HCT116 (cell line): Measurements from ENCODE around the gene VGF. TPM values are rescaled to one million over a fixed set of nuclear protein-coding genes. Genes with fewer than 3 reads are reported as not detected.

Experiments
- ATAC-seq: fragments of 200-7000 bp; cut with Tn5 transposase; 2 replicates; pipeline ENCODE4 v1.9.1; 2020; ENCODE audit warnings: mild to moderate bottlenecking, moderate library complexity
- BruUV-seq: library from RNA; stranded (reverse); fragments of 400-500 nt; replicated peaks from 2 replicates; lab custom pipeline; 2021; lab: Mats Ljungman, UMichigan
- CTCF ChIA-PET: fragments of 300-600 bp; sonication (Branson Sonifier 250); formaldehyde crosslinking; loops from one replicate; lab custom pipeline; 2021; ENCODE audit warnings: antibody characterized with exemption; lab: Charles Lee
- POLR2A ChIA-PET: fragments of 300-600, 350-600 bp; sonication (Branson Sonifier 250); formaldehyde crosslinking; loops from one replicate; lab custom pipeline; 2021; ENCODE audit warnings: antibody characterized with exemption; lab: Charles Lee
- RAD21 ChIA-PET, 2 experiments: fragments of 300-600 bp; sonication (Branson Sonifier 250); formaldehyde crosslinking; loops; one replicate each; lab custom pipeline; 2023; ENCODE audit warnings: low total read pairs in 2 of 2; ENCODE audit not compliant: uncharacterized antibody in 2 of 2, unreplicated experiment in 2 of 2, low non-redundant PET in 1 of 2; lab: Charles Lee
- DNase-seq: peaks from one replicate; pipeline ENCODE4 v3.0.0-alpha.2; 2010; ENCODE audit warnings: low read depth, low spot score
- H2AFZ ChIP-seq: fragments of 200-600 bp; shearing (Covaris generic), sonication (generic); 2 replicates; pipeline ENCODE4 v1.6.1; 2017; ENCODE audit warnings: low read depth, mixed run types, mixed read lengths, antibody characterized with exemption, low read length; ENCODE audit not compliant: poor library complexity, severe bottlenecking
- H3K27ac ChIP-seq: 2 replicates; pipeline ENCODE4 v1.5.1; 2012; ENCODE audit warnings: low read depth, low read length
- H3K27me3 ChIP-seq: fragments of 200-600 bp; sonication (generic); 2 replicates; pipeline ENCODE4 v1.6.1; 2016; ENCODE audit warnings: mixed run types, low read length, mixed read lengths; ENCODE audit not compliant: insufficient read depth
- H3K36me3 ChIP-seq, 2 experiments: fragments of 200-500 bp in 1 of 2; fragments of 200-600 bp in 1 of 2; sonication (Bioruptor generic) in 1 of 2; sonication (generic) in 1 of 2; 2 replicates each; pipeline versions ENCODE4 v1.5.1 to v1.6.1; 2014 to 2016; ENCODE audit warnings: low read length in 2 of 2, inconsistent platforms in 1 of 2, mixed read lengths in 1 of 2, mixed run types in 1 of 2; ENCODE audit not compliant: insufficient read depth in 2 of 2, control insufficient read depth in 1 of 2
- H3K4me1 ChIP-seq, 2 experiments: fragments of 200-600 bp in 1 of 2; sonication (generic) in 1 of 2; 2 replicates each; pipeline versions ENCODE4 v1.5.1 to v1.6.1; 2012 to 2017; ENCODE audit warnings: low read length in 2 of 2, inconsistent platforms in 1 of 2, mild to moderate bottlenecking in 1 of 2, mixed read lengths in 1 of 2, mixed run types in 1 of 2, moderate library complexity in 1 of 2; ENCODE audit not compliant: insufficient read depth in 2 of 2, control insufficient read depth in 1 of 2
- H3K4me2 ChIP-seq: fragments of 200-600 bp; sonication (generic); 2 replicates; pipeline ENCODE4 v1.6.1; 2017; ENCODE audit warnings: mixed run types, low read length, mixed read lengths
- H3K4me3 ChIP-seq, 2 experiments: fragments of 200-600 bp in 1 of 2; sonication (generic) in 1 of 2; replicated peaks in 1 of 2; 2 replicates each; pipeline ENCODE4 v1.5.1; 2011 to 2016; ENCODE audit warnings: low read length in 2 of 2, control low read depth in 1 of 2, low read depth in 1 of 2, mild to moderate bottlenecking in 1 of 2, mixed read lengths in 1 of 2, mixed run types in 1 of 2
- H3K79me2 ChIP-seq: fragments of 200-600 bp; sonication (generic); 2 replicates; pipeline ENCODE4 v1.6.1; 2017; ENCODE audit warnings: mild to moderate bottlenecking, mixed run types, low read length, moderate library complexity, mixed read lengths; ENCODE audit not compliant: insufficient read depth
- H3K9ac ChIP-seq: fragments of 200-600 bp; sonication (generic); 2 replicates; pipeline ENCODE4 v1.6.1; 2016; ENCODE audit warnings: low read length, mixed read lengths
- H3K9me2 ChIP-seq: fragments of 200-600 bp; sonication (generic), shearing (Covaris generic); 2 replicates; pipeline ENCODE4 v1.6.1; 2017; ENCODE audit warnings: mixed run types, mild to moderate bottlenecking, moderate library complexity; ENCODE audit not compliant: insufficient read depth
- H3K9me3 ChIP-seq, 2 experiments: fragments of 200-500 bp in 1 of 2; fragments of 200-600 bp in 1 of 2; sonication (Bioruptor generic) in 1 of 2; sonication (generic) in 1 of 2; 2 replicates each; pipeline ENCODE4 v1.6.1; 2014 to 2017; ENCODE audit warnings: low read length in 2 of 2, mixed read lengths in 2 of 2, inconsistent platforms in 1 of 2, low read depth in 1 of 2, mild to moderate bottlenecking in 1 of 2, mixed run types in 1 of 2, moderate library complexity in 1 of 2; ENCODE audit not compliant: control insufficient read depth in 1 of 2, insufficient read depth in 1 of 2
- H4K20me1 ChIP-seq: fragments of 200-600 bp; sonication (generic), shearing (Covaris generic); 2 replicates; pipeline ENCODE4 v1.6.1; 2017; ENCODE audit warnings: mixed run types, mild to moderate bottlenecking, moderate library complexity; ENCODE audit not compliant: insufficient read depth
- CBX3 ChIP-seq: IDR thresholded peaks from 2 replicates; pipeline ENCODE4 v1.6.1; 2012; ENCODE audit warnings: low read depth
- CEBPB ChIP-seq: IDR thresholded peaks from 2 replicates; pipeline ENCODE4 v1.6.1; 2012; ENCODE audit warnings: low read depth
- CTCF ChIP-seq, 3 experiments: fragments of 200-600 bp in 1 of 3; sonication (generic) in 1 of 3; IDR thresholded peaks in 2 of 3; conservative IDR thresholded peaks in 1 of 3; 2 replicates each; pipeline ENCODE4 v1.5.1; 2012 to 2017; ENCODE audit warnings: low read depth in 2 of 3, low read length in 2 of 3, antibody characterized with exemption in 1 of 3, borderline replicate concordance in 1 of 3, control low read depth in 1 of 3, mild to moderate bottlenecking in 1 of 3, mixed read lengths in 1 of 3, mixed run types in 1 of 3, moderate library complexity in 1 of 3; ENCODE audit not compliant: insufficient read depth in 1 of 3
- EGR1 ChIP-seq: IDR thresholded peaks from 2 replicates; pipeline ENCODE4 v1.6.1; 2012; ENCODE audit warnings: low read depth
- ELF1 ChIP-seq: IDR thresholded peaks from 2 replicates; pipeline ENCODE4 v1.6.1; 2012; ENCODE audit warnings: low read depth, borderline replicate concordance
- EZH2phosphoT487 ChIP-seq: fragments of 200-600 bp; IDR thresholded peaks from 2 replicates; pipeline ENCODE4 v1.6.1; 2018; ENCODE audit warnings: antibody characterized with exemption, borderline replicate concordance
- FOSL1 ChIP-seq: IDR thresholded peaks from 2 replicates; pipeline ENCODE4 v1.6.1; 2012; ENCODE audit warnings: low read depth
- MAX ChIP-seq: IDR thresholded peaks from 2 replicates; pipeline ENCODE4 v1.6.1; 2012
- POLR2A ChIP-seq: IDR thresholded peaks from 2 replicates; pipeline ENCODE4 v1.7.0; 2011; ENCODE audit warnings: borderline replicate concordance; ENCODE audit not compliant: insufficient read depth, insufficient read length; ENCODE audit errors: extremely low read depth
- POLR2AphosphoS5 ChIP-seq: IDR thresholded peaks from 2 replicates; pipeline ENCODE4 v1.6.1; 2011; ENCODE audit warnings: mild to moderate bottlenecking, low read depth, low read length, moderate library complexity
- RAD21 ChIP-seq: IDR thresholded peaks from 2 replicates; pipeline ENCODE4 v1.6.1; 2012; ENCODE audit warnings: low read depth, mild to moderate bottlenecking
- REST ChIP-seq: IDR thresholded peaks from 2 replicates; pipeline ENCODE4 v1.6.1; 2012; ENCODE audit warnings: low read depth
- SIN3A ChIP-seq: IDR thresholded peaks from 2 replicates; pipeline ENCODE4 v1.6.1; 2012; ENCODE audit warnings: low read depth
- SP1 ChIP-seq: IDR thresholded peaks from 2 replicates; pipeline ENCODE4 v1.6.1; 2012; ENCODE audit warnings: low read depth
- SRF ChIP-seq: IDR thresholded peaks from 2 replicates; pipeline ENCODE4 v1.6.1; 2012; ENCODE audit warnings: low read depth
- YY1 ChIP-seq: IDR thresholded peaks from 2 replicates; pipeline ENCODE4 v1.6.1; 2011; ENCODE audit warnings: low read length, low read depth, moderate library complexity, mild to moderate bottlenecking; ENCODE audit not compliant: insufficient replicate concordance; ENCODE audit errors: extremely low read depth
- ZFX ChIP-seq: fragments of 450-650 bp; IDR thresholded peaks from 2 replicates; pipeline ENCODE4 v1.6.1; 2017
- ZNF274 ChIP-seq: fragments of 200-500 bp; sonication (Bioruptor generic); IDR thresholded peaks from 2 replicates; pipeline ENCODE4 v1.6.1; 2014; ENCODE audit warnings: mild to moderate bottlenecking, low read depth, low read length, inconsistent platforms
- intact Hi-C: fragments of 100-400 bp; cut with micrococcal nuclease; formaldehyde crosslinking; loops from 2 replicates; pipeline ENCODE4 v1.10.0; 2022
- total RNA-seq: library from RNA; stranded (reverse); gene quantifications from one replicate; pipeline ENCODE4 v1.2.1, GENCODE V29; 2021; ENCODE audit not compliant: unreplicated experiment

The VGF gene
- total RNA-seq, 1 experiment from 2014 or later = 43.2 TPM

- ChIA-PET RAD21 (interaction anchor here in 1 of 2 experiments (1.4 kb wide), 1 partner anchor 19 kb away, joined by 3 read pairs; no protein-coding TSS in a partner anchor), CTCF (interaction anchor here (1.0 to 2.3 kb wide), 6 partner anchors 11 to 128 kb away, joined by 3 to 12 read pairs (median 4); no protein-coding TSS in a partner anchor), POLR2A (interaction anchor here (0.7 to 2.4 kb wide), 13 partner anchors 9 to 157 kb away, joined by 3 to 18 read pairs (median 4); partner anchors contain the start of genes AP1S1, FIS1, PLOD3 and SERPINE1)
- peak overlapping the region; percentile 51 to 73 for H3K4me3 ChIP-seq
- ATAC-seq (peak; percentile 45), DNase-seq (no peak)
- intact Hi-C loops = no loop called here
- no peaks in the 10 kb centered on the region for H3K9me2 ChIP-seq
- no peak overlapping the region for H2AFZ ChIP-seq
- peak overlapping the region; percentile 85 for H3K4me2 ChIP-seq
- no peaks in the 10 kb centered on the region for H3K9me3 ChIP-seq
- peaks cover 55 to 97% of the 10 kb centered on the region in 2 experiments for H3K4me1 ChIP-seq
- peak overlapping the region; percentile 79 for H3K9ac ChIP-seq
- peak overlapping the region; percentile 97 for H3K27ac ChIP-seq
- TF ChIP-seq CEBPB = no peak
- TF ChIP-seq SP1 = no peak
- TF ChIP-seq SIN3A = no peak
- no peak for TF ChIP-seq ELF1
- TF ChIP-seq POLR2AphosphoS5 = peak; percentile 85
- TF ChIP-seq EGR1 = no peak
- no peak for TF ChIP-seq CTCF (IDR thresholded peaks at IDR 0.05 in 2 of 3, conservative IDR thresholded peaks at IDR 0.05 in 1 of 3; ENCODE audit: borderline replicate concordance in 1 of 3, insufficient read depth in 1 of 3, low read depth in 2 of 3, low read length in 2 of 3)
- no peak for TF ChIP-seq RAD21
- TF ChIP-seq MAX = no peak
- no peak for TF ChIP-seq SRF
- TF ChIP-seq FOSL1 = no peak
- no peak for TF ChIP-seq CBX3
- peak; percentile 9; the same call in 1 of the 2 replicates for TF ChIP-seq ZFX
- TF ChIP-seq REST = no peak
- TF ChIP-seq YY1 = no peak
- peak; percentile 37 for TF ChIP-seq POLR2A
- TF ChIP-seq EZH2phosphoT487 = no peak
- no peak for TF ChIP-seq ZNF274
- H4K20me1 ChIP-seq = no peaks in the 10 kb centered on the region
- H3K79me2 ChIP-seq = peaks cover 16% of the 10 kb centered on the region; the same call in 1 of the 2 replicates
- H3K27me3 ChIP-seq = no peaks in the 10 kb centered on the region
- no TSS peak for BruUV-seq
- H3K36me3 ChIP-seq = peaks cover 3 to 16% of the 10 kb centered on the region in 2 experiments; a peak in 3 of 4 replicates
Measured at GRCh38 chr7:101162551-101163278, 2.7 kb downstream of the VGF start.
